HG03135 (cell line): Measurements from ENCODE around the gene PPARA.

ENCODE experiments used
- ATAC-seq: cut with Tn5 transposase; IDR thresholded peaks from one replicate; pipeline ENCODE4 v1.9.1; 2021; ENCODE audit warnings: mild to moderate bottlenecking, moderate library complexity; ENCODE audit not compliant: unreplicated experiment

The PPARA gene

GRCh38 chr22:46269564-46269963 lies 119.2 kb downstream of the PPARA start:
- no peak for ATAC-seq

DNA sequence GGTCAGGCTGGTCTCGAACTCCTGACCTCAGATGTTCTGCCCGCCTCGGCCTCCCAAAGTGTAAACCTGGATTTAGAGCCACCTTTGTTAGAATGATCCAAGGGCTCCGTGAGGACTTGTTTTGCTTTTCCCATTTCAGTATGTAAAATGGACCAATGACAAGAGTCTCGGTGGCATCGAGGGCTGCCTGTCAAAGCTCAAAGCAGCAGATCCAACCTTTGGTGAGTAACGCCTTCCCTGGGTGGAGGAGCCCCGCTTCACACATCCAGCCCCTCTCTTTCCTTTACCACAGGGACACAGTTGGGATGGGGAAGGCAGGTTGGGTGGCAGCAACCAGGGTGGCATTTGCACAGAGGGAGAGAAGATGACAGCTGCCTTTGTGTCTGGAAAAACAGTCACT lies 121.9 kb downstream of the PPARA start:
- ATAC-seq, result no peak

DNA sequence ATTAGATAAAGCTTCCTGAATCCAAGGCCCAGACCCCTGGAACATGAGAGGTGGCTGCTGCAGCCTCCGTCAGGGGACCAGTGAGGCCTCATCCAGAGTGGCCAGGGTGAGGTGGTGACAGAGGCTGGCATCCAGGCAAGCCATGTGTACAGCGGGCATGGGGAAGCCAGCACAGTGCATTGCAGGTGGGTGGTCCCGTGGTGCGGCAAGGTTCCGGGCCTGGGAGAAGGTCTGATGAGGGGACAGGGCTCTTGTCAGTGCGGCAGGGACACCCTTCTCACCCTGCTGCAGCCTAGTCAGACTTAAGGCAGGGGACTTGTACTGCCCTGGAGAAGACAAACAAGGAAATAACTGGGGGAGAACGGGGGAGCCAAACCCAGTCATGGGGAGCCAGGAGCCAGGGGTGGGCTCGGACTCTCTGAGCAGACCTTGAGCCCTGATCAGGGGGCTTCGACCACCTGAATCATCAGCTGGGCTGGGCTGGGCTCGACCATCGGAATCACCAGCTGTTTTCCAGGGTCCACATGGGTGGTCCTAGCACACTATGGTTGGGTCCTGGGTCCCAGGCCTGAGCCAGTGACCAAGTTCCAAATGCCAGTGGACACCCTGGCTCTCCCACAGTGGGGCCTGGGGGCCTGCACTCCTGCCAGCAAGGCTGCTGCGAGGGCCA lies 122.6 kb downstream of the PPARA start:
- ATAC-seq, result no peak

GRCh38 chr22:46273432-46274148 lies 123.3 kb downstream of the PPARA start:
- no peak for ATAC-seq

GRCh38 chr22:46274381-46274780 lies 124.1 kb downstream of the PPARA start:
- ATAC-seq, result no peak

DNA sequence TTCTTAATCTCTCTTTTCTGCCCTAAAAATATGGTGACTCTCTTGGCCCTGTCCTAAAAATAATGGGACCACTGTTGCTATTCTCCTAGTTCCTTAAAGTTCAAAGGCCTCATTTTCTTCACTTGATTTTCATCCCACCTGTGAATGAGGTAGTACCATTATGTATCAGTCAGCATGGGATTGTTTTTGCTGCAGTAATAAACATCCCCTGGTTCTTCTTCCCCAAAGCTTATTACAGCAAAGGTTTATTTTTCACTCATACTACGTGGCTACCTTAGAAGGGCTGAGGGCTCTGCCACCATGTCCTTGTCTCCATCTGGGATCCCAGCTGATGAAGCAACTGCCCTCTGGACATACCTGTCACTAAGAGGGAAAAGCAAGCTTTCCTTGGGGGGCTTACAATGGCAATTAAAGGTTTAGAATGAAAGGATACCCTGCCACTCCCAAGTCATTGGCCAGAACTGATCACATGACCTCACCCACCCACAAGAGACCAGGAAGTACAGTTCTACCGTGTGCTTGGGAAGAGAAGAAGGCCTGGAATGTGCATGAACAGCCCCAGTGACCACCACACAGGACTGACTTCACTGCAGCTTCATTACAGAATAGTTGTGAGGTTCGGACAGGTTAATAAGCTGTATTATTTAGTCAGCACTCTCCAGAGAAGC lies 125.3 kb downstream of the PPARA start:
- no peak for ATAC-seq

DNA sequence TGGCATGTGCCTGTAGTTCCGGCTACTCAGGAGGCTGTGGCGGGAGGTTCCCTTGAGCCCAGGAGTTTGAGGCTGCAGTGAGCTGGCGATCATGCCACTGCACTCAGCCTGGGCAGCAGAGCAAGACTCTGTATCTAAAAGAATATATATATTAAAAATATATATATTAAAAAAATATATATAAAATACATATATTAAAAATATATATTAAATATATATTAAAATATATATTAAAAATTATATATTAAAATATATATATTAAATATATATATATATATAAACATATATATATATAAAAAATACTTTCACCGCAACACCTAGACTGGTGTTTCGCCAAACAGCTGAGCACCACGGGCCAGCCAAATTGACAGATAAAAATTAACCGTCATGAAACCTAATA lies 126.2 kb downstream of the PPARA start:
- no peak for ATAC-seq

DNA sequence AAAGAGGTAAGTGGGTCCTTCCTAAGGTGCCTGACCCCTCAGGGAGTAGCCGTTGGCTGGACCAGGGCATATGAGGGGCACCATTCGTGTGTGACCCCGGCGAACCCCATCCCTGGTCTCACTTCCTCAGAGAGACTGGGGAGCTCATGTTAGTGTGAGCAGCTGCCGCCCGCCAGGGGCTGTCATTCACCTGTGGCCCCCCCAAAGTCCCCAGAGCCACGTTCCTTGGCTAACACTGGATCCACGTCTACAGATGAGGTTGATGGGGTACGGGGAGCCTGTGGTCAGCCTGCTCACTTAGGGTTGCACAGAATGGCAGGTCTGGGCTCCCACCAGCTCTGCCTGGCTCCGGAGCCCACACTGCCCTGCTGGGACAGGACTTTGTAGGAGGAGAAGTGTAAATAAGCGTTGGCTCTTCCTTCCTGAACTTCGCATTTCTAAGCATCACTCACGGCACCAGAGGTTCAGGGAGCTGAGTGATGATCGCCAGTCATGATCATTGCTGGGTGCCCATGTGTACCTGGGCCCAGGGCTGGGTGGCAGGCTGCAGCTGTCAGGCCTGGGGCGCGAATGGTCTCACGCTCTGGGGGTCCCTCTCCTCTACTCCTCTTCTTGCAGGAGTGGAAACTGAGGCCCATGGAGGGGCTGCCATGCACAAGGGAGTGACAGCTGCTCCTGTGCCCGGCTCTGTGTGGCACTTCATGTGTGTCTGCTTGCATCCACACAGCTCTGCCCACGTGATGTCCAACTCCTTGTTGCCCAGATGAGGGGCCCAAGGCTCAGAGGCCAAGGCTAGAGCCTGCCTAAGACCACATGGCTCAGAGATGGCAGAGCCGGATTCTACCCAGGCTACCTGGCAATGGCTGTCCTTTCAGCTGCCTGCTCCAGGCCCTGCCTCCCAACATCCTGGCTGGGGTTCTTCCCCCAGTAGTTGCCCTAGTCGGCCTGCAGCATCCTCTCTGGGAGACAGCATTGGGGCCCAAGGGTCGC lies 128.6 kb downstream of the PPARA start:
- ATAC-seq, result no peak

- ATAC-seq, result no peak
Measured at GRCh38 chr22:46280063-46280817, 129.9 kb downstream of the PPARA start.

GRCh38 chr22:46280999-46281623 lies 130.8 kb downstream of the PPARA start:
- no peak for ATAC-seq

- no peak for ATAC-seq
Measured at GRCh38 chr22:46281866-46282678, 131.7 kb downstream of the PPARA start.

- no peak for ATAC-seq
Measured at GRCh38 chr22:46286006-46286405, 135.7 kb downstream of the PPARA start.

- no peak for ATAC-seq
Measured at GRCh38 chr22:46286941-46287872, 136.9 kb downstream of the PPARA start.

- no peak for ATAC-seq
Measured at GRCh38 chr22:46287873-46288751, 137.8 kb downstream of the PPARA start.

- no peak for ATAC-seq
Measured at GRCh38 chr22:46288846-46289243, 138.5 kb downstream of the PPARA start.

DNA sequence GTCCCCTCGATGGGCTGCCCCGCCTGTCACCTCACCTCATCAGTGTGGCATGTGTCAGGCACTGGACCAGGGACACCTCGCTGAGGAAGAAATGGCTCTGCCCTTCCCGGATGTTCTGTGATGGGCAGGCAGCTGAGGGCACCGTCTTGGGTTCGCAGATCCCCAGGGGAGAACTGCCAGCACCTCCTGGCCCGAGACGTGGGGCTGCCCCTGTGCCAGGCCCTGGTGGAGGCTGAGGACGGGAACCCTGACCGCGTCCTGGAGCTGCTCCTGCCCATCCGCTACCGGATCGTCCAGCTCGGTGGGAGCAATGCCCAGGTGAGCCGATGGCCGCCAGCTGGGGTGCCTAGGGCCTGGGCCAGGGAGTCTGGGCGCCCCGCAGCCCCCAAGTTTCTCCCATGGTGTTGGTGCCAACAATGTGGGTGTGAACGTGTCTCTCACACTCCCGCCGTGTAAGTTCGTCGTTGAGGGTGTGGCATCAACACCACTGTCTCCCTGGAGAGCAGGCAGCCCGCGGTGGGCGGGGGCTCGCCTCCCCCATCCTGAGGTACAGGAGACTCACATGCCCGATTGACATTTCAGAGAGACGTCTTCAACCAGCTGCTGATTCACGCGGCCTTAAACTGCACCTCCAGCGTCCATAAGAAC lies 139.0 kb downstream of the PPARA start:
- no peak for ATAC-seq
